ENCODE results near the gene LAPTM5. TPM values are rescaled to one million over a fixed set of nuclear protein-coding genes. Genes with fewer than 3 reads are reported as not detected.

Gene LAPTM5
- total and polyA plus RNA-seq, 4 donors, result 18.0 to 46.2 (median 28.1) TPM

GRCh38 chr1:30693366-30693765 is 64.2 kb downstream of the LAPTM5 start:
- no peak for TF ChIP-seq SP1 (IDR thresholded peaks at IDR 0.05)
- TF ChIP-seq, protein P1, sequence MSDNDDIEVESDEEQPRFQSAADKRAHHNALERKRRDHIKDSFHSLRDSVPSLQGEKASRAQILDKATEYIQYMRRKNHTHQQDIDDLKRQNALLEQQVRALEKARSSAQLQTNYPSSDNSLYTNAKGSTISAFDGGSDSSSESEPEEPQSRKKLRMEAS (IDR thresholded peaks at IDR 0.05), result no peak
- TF ChIP-seq, protein P2, sequence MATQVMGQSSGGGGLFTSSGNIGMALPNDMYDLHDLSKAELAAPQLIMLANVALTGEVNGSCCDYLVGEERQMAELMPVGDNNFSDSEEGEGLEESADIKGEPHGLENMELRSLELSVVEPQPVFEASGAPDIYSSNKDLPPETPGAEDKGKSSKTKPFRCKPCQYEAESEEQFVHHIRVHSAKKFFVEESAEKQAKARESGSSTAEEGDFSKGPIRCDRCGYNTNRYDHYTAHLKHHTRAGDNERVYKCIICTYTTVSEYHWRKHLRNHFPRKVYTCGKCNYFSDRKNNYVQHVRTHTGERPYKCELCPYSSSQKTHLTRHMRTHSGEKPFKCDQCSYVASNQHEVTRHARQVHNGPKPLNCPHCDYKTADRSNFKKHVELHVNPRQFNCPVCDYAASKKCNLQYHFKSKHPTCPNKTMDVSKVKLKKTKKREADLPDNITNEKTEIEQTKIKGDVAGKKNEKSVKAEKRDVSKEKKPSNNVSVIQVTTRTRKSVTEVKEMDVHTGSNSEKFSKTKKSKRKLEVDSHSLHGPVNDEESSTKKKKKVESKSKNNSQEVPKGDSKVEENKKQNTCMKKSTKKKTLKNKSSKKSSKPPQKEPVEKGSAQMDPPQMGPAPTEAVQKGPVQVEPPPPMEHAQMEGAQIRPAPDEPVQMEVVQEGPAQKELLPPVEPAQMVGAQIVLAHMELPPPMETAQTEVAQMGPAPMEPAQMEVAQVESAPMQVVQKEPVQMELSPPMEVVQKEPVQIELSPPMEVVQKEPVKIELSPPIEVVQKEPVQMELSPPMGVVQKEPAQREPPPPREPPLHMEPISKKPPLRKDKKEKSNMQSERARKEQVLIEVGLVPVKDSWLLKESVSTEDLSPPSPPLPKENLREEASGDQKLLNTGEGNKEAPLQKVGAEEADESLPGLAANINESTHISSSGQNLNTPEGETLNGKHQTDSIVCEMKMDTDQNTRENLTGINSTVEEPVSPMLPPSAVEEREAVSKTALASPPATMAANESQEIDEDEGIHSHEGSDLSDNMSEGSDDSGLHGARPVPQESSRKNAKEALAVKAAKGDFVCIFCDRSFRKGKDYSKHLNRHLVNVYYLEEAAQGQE (IDR thresholded peaks at IDR 0.05), result no peak
- TF ChIP-seq FOXA1 (IDR thresholded peaks at IDR 0.05), result no peak
- no peak for TF ChIP-seq ZBTB33 (IDR thresholded peaks at IDR 0.05)
- no peak for TF ChIP-seq ATF3 (IDR thresholded peaks at IDR 0.05)
- no peak for TF ChIP-seq NR2F2 (IDR thresholded peaks at IDR 0.05)
- no peak for TF ChIP-seq YY1 (IDR thresholded peaks at IDR 0.05)
- TF ChIP-seq JUND (IDR thresholded peaks at IDR 0.05), result no peak
- TF ChIP-seq RXRA (IDR thresholded peaks at IDR 0.05), result no peak
- no peak for TF ChIP-seq TAF1 (conservative IDR thresholded peaks at IDR 0.05)
- TF ChIP-seq GABPA (IDR thresholded peaks at IDR 0.05 in 1 of 2, conservative IDR thresholded peaks at IDR 0.05 in 1 of 2), result no peak
- TF ChIP-seq HNF4A (conservative IDR thresholded peaks at IDR 0.05), result no peak
- TF ChIP-seq EGR1 (IDR thresholded peaks at IDR 0.05; ENCODE audit: low read depth in 2 of 2), result no peak
- TF ChIP-seq RAD21 (IDR thresholded peaks at IDR 0.05), result no peak
- no peak for TF ChIP-seq FOXA2 (IDR thresholded peaks at IDR 0.05)
- TF ChIP-seq HNF4G (IDR thresholded peaks at IDR 0.05), result no peak
- no peak overlapping the region for H3K4me3 ChIP-seq (ENCODE audit: low read depth in 1 of 3, low read length in 3 of 3)
- 73% methylated on average over 3 of the region's 3 CpGs for WGBS
- no peaks in the 10 kb centered on the region for H3K36me3 ChIP-seq (ENCODE audit: control insufficient read depth in 4 of 4, insufficient read depth in 3 of 4, low read depth in 1 of 4, low read length in 3 of 4)
- no peaks in the 10 kb centered on the region for H3K4me1 ChIP-seq (ENCODE audit: control insufficient read depth in 4 of 4, insufficient read depth in 4 of 4, low read length in 3 of 4)
- no peaks in the 10 kb centered on the region for H3K27me3 ChIP-seq (ENCODE audit: control insufficient read depth in 4 of 4, insufficient read depth in 4 of 4, low read length in 3 of 4)
- DNase-seq (ENCODE audit: low spot score), result no peak
- no peaks in the 10 kb centered on the region for H3K9me3 ChIP-seq (ENCODE audit: control insufficient read depth in 4 of 4, low read length in 3 of 4)
- H3K27ac ChIP-seq (ENCODE audit: low read depth in 1 of 2, low read length in 2 of 2), result no peak overlapping the region
- H3K9ac ChIP-seq (ENCODE audit: low read depth in 1 of 2, low read length in 2 of 2), result no peak overlapping the region

- H3K27me3 ChIP-seq (ENCODE audit: control insufficient read depth in 4 of 4, insufficient read depth in 4 of 4, low read length in 3 of 4), result no peaks in the 10 kb centered on the region
- no peak overlapping the region for H3K9ac ChIP-seq (ENCODE audit: low read depth in 1 of 2, low read length in 2 of 2)
- DNase-seq (ENCODE audit: low spot score), result no peak
- no peaks in the 10 kb centered on the region for H3K9me3 ChIP-seq (ENCODE audit: control insufficient read depth in 4 of 4, low read length in 3 of 4)
- H3K27ac ChIP-seq (ENCODE audit: low read depth in 1 of 2, low read length in 2 of 2), result no peak overlapping the region
- no peaks in the 10 kb centered on the region for H3K36me3 ChIP-seq (ENCODE audit: control insufficient read depth in 4 of 4, insufficient read depth in 3 of 4, low read depth in 1 of 4, low read length in 3 of 4)
- no peak for TF ChIP-seq GABPA (IDR thresholded peaks at IDR 0.05 in 1 of 2, conservative IDR thresholded peaks at IDR 0.05 in 1 of 2)
- TF ChIP-seq SP1 (IDR thresholded peaks at IDR 0.05), result no peak
- no peak overlapping the region for H3K4me3 ChIP-seq (ENCODE audit: low read depth in 1 of 3, low read length in 3 of 3)
- no peaks in the 10 kb centered on the region for H3K4me1 ChIP-seq (ENCODE audit: control insufficient read depth in 4 of 4, insufficient read depth in 4 of 4, low read length in 3 of 4)
- 77% methylated on average over 7 of the region's 7 CpGs for WGBS
Measured at GRCh38 chr1:30692948-30693301, 64.6 kb downstream of the LAPTM5 start.
